A549 treated with dexamethasone at 1 μM for 4 hours (cell line): ENCODE measurements around the gene COX14. TPM values are rescaled to one million over a fixed set of nuclear protein-coding genes. Genes with fewer than 3 reads are reported as not detected.

Experiments used
- total RNA-seq: library from RNA; stranded (reverse); fragments of 200-300 nt; extraction: Qiagen RNA extraction; gene quantifications from 5 replicates; pipeline ENCODE4 v1.2.3, GENCODE V29; 2022

COX14 gene
- 52.5 to 71.1 TPM (median 55.5 TPM) in 5 replicates for total RNA-seq

DNA sequence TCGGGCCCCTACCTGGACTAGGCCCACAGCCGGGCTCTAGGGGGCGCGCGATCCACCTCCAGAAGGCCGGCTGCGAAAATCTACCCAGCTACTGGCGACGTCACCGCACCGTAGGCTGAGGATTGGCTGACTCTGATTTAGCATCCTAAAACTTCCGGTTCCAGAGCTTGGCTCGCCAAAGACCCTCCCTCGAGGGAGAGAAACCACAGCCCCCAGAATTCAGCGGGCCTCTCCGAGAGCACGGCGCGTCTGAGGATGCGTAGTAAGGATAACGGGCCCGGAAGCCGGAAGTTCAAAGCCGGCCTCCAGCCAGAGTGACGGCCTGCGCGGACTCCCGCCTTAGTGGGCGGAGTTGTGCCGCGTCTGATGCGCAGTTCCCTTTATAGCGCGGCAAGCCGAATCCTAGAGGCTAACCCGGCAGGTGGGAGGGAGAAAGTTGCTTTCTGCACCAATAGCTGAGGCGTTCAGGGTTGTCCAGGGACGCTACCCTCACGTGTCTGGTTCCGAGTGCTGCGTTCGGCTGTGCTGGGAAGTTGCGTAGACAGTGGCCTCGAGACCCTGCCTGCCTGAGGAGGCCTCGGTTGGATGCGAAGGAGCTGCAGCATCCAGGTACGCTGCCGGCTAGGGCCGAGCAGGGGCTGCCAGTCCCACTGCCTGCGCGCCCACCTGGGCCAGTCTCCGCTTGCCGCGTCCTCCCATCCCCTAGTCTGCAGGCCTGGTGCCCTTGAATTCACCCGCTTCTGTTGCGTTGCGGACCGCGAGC lies at the start of gene COX14:
Gene COX14, plus strand, starts transcription at position 544 of the 763 bp plus-strand sequence. CDS start 7,808 bp downstream, outside the sequence.

DNA sequence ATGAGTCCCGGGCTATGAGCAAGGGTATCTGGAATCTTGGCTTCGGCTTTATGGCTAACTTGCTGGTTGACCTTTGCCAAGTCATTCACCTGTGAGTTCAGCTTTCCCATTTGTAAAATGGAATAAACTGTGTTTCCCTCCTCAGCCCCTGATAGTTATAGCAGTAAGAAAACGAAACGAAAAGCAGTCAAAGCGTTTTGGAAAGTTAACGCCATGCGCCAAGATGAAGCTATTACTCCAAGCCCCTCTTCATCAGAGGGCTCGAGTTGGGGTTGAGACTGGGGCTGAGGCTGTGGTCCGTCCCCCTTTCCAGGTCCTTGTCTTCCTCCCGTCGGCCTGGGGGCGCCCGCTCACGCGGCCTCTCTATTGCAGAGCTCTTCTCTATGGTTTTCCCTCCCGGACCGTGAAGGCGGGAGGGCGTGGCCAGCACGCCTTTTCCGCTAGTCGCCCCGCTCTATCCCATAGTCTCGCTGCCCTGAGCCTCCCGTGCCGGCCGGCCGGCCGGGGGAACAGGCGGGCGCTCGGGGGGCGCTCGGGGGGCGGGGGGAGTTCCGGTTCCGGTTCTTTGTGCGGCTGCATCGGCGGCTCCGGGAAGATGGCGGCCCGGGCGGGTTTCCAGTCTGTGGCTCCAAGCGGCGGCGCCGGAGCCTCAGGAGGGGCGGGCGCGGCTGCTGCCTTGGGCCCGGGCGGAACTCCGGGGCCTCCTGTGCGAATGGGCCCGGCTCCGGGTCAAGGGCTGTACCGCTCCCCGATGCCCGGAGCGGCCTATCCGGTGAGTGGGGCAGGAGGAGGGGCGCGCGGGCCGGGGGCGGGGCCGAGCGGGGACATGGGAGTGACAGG lies 27.0 kb upstream of the COX14 start, which contains the start of gene SMARCD1:
Gene SMARCD1, plus strand, starts transcription at position 568 of the 840 bp plus-strand sequence. Its CDS starts 28 bp downstream, at position 596.

DNA sequence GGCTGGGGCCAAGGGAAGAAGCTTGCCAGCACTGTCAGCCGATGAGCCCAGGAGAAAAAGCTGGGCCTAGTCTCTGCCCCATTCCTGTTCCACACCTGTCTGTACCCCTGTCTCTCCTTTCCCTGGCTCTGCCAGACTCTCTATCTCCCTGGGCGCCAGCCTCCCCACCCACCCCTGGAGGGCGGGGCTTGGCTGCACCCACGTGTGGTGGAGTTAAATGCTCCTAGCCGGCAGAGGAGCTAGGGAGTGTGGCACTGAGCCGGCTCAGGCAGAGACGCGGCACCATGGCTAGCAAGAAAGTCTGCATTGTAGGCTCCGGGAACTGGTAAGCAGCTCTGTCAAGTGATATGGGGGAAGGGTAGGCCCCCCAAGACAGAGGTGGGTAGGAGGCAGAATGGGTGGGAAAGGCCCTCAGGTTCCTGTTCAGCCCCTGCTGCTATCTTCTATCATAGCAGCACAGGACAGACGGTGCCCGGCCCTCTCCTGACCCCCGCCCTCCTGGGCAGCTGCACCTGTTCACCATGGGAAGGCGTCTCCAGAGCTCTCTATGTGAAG lies 8.2 kb upstream of the COX14 start, which contains the start of gene GPD1:
Gene GPD1, plus strand, starts transcription at position 242 of the 555 bp plus-strand sequence. Its CDS starts 43 bp downstream, at position 285.

DNA sequence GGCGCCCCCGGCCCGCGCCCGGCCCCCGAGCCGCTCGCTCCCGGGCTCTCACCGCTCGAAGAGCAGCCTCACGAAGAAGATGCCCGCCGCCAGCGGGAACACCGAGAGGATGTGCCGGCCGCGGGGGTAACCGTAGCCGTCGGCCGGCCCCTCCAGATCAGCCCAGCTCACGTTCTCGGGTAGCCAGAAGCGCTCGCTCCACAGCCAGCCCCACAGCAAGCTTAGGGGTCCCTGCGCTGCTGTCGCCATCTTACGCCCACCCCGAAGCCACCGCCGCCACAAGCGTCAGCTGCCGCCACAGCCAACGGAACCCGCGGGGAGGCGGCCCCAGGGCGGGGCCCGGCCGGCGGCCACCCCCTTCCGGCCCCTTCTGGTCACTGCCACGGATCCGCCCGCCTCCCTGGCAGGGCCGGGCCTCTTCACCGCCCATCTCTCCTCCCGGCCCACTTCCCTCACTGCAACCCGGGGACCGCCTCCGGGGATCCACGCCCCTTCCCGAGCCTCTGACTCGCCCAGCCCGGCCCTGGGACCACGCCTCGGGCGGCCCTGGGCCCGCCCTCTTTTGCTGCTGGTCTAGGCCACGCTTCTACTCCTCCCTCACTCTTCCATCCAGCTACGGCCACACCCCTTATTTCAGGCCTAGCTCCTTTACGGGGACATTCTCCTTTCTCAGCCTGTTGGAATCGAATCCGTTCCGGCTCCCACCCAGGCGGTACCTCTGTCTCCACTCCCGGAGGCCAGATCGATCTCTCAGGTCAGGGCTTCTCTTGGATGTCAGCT lies 55.2 kb downstream of the COX14 start, which contains the start of gene CERS5:
Gene CERS5, minus strand, starts transcription at position 321 of the 780 bp plus-strand sequence. Its CDS starts 72 bp downstream, at position 249.

Other genes with a start within 250 kb of the COX14 start
- not detected in 5 replicates for gene FAIM2, start 208.3 kb upstream of the COX14 start, total RNA-seq
- gene AQP2, start 161.5 kb upstream of the COX14 start, total RNA-seq, result not detected in 5 replicates
- gene AQP5, start 150.4 kb upstream of the COX14 start, total RNA-seq, result not detected in 5 replicates
- 0.02 to 0.07 TPM (median 0.04 TPM) in 3 of 5 replicates, not detected in the others for gene AQP6, start 139.3 kb upstream of the COX14 start, total RNA-seq
- gene RACGAP1, start 86.7 kb upstream of the COX14 start, total RNA-seq, result 73.6 to 87.2 TPM (median 78.7 TPM) in 5 replicates
- 4.2 to 6.0 TPM (median 5.9 TPM) in 5 replicates for gene ASIC1, start 54.6 kb upstream of the COX14 start, total RNA-seq
- 63.8 to 70.9 TPM (median 67.2 TPM) in 5 replicates for gene SMARCD1, start 26.9 kb upstream of the COX14 start, total RNA-seq
- gene GPD1, start 8.2 kb upstream of the COX14 start, total RNA-seq, result 0.14 to 0.30 TPM (median 0.22 TPM) in 5 replicates
- 26.4 to 27.8 TPM (median 27.3 TPM) in 5 replicates for gene CERS5, start 55.1 kb downstream of the COX14 start, total RNA-seq
- gene LIMA1, start 171.3 kb downstream of the COX14 start, total RNA-seq, result 4.9 to 7.2 TPM (median 5.9 TPM) in 5 replicates